AG08395 (cell line): ENCODE measurements around the gene SLC35B2.

Experiments
- DNase-seq: peaks from one replicate; pipeline ENCODE4 v3.0.0; 2012; ENCODE audit warnings: mixed read lengths, low spot score

SLC35B2 gene

DNA sequence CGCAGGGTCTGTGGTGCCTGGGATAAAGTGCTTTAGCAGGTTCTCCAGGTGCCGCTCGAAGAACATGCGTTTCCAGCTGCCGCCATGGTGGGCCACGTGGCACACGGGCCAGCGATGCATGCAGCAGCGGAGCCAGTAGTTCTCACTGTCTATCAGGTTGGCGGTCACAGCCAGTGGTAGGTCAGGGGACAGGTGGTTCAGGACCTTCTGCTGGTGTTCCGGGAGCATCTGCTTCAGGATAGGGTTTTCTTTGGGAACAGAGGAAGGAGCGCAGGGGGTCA, 28.9 kb upstream of the SLC35B2 start:
- DNase-seq: no peak

DNA sequence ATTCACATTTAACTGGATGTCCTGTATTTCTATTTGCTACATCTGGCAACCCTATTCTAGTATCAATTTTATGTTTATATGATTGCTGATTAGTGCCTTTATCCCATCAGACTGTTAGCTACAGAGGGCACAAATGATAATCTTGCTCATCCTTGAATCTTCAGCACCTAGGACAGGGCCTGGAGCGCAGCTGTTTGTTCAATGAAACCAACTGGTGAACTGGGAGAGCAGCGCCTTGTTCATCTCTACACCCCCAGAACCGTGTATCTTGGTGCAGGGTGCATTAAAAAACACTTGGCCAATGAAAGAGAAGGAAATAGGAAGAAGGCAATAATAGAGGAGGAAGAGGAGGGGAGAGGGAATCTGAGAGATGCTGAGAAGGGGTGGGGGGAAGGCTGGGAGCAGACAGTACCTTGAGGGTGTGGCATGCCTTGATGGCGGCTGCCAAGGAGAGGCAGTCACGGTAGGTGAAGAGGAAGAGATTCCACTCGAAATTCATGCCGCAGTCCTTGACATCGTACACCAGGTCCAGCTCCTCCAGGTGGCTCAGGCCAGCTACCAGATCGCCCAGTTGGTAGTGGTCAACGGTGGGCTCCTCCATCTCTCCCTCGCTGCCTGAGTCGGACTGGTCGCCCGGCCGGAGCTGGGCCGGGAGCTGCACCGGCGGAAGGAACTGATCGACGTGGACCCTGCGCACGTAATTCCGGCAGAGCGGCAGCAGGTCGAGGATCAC, 28.4 kb upstream of the SLC35B2 start:
- DNase-seq: peak; percentile 22

DNA sequence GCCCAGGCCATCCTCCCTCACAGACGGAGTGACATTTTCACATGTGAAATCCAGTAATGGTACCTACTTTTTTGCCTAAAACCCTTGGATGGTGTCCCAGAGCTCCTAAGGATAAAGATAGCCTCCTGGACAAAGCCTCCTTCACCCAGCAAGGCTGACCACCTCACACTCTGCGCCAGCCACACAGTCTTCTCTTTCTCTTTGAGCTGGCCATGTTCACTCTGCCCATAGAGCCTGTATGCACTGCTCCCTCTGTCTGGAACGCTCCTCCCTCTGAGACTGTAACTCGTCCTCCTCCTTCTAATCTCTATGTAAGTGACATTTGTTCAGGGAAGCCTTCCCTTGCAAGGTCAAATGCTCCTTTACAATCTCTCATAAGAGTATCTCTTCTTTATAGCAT, 27.5 kb upstream of the SLC35B2 start:
- DNase-seq: no peak

DNA sequence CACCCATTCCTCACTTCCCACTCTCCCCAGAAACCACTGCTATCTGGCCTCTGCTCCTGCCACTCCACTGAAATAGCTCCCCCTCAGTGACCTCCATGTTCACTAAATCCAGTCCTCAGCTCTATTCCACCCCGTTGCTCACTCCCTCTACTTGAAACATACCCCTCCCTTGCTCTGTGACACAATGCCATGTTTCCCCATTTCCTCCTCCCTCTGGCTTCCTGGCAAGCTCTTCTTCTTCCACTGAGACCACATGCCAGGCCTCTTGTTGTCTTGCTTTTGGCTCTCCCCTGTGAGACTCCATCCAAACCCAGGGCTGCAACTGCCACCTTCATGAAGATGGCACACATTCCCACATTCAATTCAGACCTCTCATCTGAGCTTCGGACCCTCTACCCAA, 26.8 kb upstream of the SLC35B2 start:
- DNase-seq: no peak

DNA sequence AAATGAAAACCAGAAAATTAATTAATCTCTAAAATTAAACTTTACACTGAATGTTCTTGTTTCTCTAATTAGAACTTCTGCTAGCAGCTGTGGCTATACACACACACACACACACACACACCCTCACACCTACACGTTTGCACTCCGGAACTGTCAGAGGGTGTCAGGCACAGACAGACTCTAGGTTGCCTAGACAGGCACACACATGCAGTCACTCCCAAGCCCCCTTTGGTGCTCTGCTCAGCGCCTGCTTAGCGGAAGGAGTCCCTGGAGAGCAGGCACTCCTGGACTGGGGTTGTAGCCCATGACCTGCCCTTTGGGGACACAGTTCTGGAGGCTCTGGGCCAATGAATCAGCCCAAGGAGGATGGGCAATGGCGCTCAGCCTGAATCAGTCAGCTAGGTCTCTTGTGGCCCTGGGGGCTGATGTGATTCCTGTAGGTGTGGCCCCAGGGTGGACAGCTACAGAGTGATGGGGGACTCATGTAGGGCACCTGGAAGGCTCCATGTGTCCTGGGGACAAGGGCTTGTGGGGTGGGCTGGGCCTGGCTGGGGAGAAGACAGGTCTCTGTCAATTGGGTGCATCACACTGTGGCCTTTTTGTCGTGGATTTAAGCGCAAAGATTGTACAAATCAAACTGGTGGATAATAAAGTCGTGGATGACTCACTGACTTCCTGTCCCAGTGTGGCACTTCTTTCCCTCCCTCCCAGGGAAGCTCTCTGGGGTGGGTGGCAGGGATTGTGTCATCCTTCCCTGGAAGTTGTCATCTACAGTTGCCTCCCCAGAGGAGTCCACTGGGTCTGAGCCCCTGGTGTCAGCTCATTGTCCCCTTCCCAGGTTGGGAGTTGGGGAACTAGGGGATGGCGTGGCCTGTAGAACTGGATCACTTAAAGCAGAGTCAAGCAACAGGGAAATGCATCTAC, 21.7 kb upstream of the SLC35B2 start:
- DNase-seq: peak; percentile 14

DNA sequence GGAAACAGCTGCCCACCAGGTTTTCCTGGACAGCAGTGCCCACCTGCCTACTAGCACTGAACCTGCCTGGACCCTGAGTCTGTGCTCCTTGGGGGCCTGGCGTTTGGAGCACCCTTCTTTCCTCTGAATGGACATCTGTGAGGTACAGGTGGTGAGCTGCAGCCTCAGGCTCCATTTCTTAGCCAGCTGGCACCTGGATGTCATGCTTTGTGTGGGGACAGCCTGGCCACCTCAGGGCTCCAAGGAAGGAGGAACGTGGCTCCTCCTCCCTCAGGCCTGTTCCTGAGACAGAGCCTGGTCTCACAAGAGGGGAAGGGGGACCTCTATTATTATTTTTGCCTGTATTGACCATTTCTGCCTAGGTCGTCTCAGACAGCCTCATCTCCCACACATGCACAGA, 21.0 kb upstream of the SLC35B2 start:
- no peak for DNase-seq

DNA sequence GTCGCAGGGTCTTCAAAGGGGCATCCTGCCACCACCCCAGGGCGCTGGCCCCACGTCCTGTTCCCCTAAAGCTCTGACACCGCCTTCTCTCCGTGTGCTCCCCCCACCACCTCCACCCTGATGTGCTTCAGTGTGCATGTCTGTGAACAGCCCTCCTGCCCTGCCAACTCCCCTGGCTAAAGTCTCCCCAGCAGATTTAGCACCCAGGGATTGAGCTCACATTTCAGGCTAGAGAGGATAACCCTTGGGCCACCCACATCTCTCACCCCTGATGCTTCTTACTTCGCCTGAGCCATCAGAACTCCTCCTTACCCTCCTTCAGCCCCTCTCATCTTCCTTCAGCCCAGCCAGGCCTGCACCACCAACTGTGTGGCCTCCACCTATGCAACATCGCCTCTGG, 20.4 kb upstream of the SLC35B2 start:
- DNase-seq: no peak

DNA sequence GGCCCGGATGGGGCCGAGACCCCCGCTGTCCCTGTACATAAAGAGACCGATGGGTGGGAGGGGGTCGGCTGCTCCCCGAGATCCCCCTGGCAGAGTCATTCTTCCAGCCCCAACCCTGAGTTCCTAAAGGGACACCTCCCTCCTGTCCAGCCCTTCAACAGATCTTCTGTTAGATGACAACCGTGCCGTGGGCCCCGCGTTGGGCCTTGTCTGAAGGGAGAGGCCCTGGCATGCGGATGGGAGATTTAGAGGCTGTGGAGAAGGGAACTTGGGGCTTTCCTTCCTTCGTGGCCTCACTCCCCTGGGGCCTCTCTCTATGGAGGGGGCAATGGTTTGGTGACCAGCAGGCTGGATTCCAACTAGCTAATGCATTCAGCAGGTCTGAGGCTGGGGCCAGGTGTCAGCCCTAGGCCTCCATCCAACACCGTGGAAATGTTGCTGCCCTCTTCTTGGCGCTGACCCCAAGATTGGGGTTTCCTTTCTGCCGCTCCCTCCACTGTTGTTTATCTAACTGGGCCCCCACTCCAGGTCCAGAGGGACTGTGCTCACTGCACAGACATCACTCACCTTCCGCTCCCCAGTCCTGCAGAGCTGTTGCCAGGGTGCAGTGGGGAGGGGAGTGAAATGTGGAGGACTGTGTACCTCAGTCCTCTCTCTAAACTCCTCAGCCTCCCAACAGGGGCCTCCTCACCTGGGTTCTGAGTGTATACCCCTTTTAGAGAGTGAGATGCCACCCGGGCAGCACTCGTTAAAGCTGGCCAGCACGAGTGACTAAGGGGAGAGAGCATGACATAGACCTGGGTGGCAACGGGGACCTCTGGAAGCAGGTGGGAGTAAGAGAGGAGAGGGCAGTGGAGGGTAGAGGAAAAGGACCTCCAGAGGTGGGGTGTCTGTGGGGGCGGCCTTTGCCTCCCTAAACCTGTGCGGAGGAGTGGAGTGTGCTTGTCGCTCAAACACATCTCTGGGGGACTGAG, 19.6 kb upstream of the SLC35B2 start:
- no peak for DNase-seq

DNA sequence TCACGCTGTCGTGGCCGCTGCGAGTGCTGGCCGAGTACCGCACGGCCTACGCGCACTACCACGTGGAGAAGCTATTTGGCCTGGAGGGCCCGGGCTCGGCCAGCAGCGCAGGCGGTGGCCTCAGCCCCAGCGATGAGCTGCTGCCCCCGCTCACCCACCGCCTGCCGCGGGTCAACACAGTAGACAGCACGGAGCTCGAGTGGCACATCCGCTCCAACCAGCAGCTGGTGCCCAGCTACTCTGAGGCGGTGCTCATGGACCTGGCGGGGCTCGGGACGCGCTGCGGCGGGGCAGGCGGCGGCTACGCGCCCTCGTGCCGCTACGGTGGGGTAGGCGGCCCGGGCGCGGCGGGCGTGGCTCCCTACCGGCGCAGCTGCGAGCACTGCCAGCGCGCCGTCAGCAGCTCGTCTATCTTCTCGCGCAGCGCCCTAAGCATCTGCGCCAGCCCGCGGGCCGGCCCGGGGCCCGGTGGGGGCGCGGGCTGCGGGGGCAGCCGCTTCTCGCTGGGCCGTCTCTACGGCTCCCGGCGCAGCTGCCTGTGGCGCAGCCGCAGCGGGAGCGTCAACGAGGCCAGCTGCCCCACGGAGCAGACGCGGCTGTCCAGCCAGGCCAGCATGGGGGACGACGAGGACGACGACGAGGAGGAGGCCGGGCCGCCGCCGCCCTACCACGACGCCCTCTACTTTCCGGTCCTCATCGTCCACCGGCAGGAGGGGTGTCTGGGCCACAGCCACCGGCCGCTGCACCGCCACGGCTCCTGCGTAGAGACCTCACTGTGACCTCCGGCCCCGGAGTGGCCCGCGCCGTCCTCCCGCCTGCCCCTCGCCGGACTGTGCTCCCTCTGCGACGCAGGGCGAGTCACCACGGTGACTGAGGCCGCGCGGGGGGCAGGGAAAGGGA, 18.7 kb upstream of the SLC35B2 start:
- peak; percentile 22 for DNase-seq

DNA sequence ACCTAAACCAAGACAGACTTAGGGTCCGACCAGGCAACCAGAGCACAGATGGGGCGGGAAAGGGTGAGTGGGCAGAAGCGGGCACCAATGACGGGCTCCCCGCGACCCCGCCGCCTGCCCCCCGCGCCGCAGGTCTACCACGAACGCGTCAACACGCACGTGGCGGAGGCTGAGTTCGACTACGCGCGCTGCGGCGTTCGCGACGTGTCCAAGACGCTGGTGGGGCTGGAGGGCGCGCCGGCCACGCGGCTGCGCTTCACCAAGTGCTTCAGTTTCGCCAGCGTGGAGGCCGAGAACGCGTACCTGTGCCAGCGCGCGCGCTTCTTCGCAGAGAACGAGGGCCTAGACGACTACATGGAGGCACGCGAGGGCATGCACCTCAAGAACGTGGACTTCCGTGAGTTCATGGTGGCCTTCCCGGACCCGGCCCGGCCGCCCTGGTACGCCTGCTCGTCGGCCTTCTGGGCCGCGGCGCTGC, 18.0 kb upstream of the SLC35B2 start:
- no peak for DNase-seq

DNA sequence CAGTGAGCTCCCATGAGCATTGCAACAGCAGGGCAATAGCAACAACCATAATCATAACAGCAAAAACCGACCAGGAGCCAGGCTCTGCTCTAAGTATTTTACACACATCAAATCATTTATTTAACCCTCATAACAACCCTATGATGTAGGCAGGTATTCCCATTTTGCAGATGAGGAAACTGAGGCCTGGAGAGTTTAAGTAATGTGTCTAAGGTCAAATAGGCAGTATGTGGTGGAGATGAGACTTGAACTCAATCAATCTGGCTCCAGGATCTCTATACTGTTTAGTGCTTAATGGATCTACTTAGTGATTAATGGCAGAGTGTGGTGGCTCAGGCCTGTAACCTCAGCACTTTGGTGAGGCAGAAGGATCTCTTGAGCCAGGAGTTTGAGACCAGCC, 16.3 kb upstream of the SLC35B2 start:
- DNase-seq: no peak

DNA sequence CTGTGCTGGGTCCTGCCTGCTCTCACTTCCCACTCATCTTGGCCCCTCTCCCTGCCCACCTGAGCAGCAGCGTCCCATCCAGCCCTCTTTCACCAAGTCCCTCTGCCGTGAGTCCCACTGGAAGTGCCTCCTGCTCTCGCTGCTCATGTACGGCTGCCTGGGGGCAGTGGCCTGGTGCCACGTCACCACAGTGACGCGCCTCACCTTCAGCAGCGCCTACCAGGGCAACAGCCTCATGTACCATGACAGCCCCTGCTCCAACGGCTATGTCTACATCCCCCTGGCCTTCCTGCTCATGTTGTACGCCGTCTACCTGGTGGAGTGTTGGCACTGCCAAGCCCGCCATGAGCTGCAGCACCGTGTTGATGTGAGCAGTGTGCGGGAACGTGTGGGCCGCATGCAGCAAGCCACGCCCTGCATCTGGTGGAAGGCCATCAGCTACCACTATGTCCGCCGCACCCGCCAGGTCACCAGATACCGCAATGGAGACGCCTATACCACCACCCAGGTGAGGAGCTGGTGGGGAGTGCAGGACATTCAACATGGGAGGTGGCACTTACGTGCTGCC, 15.8 kb upstream of the SLC35B2 start:
- DNase-seq: no peak

DNA sequence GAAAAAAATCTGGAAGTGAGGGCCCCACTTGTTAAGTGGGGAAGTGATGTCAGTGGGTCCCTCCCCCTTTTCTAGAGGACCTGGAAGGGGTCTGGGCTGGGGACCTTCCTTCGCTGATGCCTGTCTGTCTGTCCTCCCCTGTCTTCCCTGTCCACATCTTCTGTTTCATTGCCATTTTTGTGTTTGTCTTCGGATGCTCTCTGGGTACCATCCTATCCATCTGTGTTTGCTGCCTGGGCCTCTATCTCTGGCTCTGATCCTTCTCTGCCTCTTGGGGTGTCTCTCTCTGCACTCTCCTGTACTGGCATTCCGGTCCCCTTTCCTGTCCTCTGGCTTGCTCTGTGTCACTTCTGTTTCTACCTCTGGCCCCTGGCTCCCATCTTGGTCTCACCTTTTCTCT, 15.2 kb upstream of the SLC35B2 start:
- no peak for DNase-seq

DNA sequence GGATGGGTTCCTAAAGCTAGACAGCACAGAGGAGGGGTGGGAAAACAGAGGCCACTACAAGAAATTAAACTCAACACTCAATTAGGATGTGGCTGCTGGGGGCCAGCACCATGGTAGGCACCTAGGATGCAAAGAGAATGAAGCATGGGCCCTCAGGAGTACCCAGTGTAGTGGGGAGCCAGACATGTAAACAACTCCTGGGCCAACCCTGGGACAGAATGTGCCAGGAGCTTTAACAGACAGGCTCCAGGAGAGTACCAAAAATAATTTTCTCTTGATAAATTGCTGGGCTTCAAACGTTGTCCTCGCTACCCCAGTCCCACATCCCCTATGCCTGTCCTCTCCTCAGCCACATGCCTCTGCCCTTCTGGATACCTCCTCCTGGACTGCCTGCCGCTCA, 14.6 kb upstream of the SLC35B2 start:
- DNase-seq: no peak

DNA sequence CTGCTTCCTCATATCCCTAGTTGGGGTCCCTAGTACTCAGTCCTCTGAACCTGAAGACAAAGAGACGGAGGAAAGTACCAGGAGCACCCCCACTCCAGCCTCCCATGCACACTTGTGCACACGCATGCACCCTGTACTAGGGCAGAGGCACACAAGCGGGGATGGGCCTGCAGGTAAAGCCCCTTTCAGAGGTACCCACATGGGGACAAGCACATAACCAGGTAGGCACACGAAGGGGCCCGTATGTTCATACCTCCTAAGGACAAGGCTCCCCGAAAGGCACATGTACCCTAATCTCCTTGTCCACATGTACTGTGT, 14.0 kb upstream of the SLC35B2 start:
- DNase-seq: no peak

DNA sequence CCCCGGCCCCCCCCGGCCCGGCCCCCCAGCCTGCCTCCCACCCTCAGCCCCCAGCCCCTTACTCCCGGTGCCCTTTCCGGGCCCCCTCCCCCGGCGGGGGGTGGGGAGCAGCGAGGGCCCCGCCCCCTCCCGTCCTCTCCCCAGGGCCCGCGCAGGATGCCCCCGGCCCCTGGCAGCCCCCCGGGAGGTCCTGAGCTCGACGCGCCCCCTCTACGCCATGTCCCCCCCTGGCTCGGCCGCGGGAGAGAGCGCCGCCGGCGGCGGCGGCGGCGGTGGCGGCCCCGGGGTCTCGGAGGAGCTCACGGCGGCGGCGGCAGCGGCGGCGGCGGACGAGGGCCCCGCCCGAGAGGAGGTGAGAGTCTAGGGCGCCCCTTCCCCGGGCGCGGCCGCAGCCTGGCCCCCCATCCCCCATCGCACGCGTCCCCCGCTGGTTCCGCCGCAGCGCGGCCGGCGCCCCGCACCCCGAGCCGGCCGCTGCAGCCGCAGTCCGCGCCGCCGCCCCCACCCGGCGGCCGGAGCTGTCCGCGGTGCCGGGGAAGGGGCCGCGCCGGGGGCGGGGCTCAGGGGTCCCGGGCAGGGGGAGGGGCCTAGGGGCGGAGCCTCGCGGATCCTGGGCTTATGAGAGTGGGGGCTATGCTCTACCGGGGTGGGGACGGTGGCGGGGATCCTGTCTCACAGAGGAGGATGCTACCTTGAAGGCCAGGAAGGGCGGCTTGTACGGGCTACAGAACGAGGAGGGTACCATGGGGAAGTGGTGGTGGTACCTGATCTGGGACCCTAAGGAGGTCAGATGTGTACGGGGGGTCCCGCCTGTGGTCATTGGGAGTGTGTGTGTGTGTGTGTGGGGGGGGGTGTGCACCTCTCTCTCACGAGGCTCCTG, 13.4 kb upstream of the SLC35B2 start:
- no peak for DNase-seq

DNA sequence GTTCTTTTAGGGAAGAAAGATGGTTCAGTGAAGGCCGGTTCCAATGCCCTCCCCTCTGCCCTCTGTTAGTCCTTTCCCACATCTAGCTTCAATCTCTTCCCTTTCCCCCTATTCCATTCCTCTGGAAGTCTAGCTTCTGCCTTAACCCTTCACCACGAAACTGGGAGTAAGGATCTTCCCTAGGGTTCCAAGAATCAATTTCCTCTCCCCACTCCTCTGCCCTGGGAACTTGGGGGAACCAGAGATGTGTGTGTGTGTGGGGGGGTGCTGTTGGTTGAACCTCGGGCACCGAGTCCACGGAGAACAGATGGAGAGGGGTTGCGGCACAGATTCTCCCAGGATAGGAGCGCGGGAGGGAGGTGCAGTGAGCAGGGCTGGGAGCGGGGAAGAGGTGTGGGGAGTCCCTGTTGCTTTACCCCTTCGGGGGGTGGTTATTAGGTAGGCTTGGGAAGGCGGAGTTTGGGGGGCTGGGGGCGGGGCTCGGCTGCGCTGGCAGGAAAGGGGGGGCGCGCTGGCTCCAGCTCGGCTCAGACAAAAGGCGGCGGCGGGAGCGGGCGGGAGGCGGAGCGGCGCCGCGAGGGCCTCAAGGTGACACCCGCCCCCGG, 12.7 kb upstream of the SLC35B2 start, which contains the start of gene TMEM151B:
Gene TMEM151B, plus strand, starts transcription at position 530 of the 605 bp plus-strand sequence. CDS start 293 bp downstream, outside the sequence.
- no peak for DNase-seq

DNA sequence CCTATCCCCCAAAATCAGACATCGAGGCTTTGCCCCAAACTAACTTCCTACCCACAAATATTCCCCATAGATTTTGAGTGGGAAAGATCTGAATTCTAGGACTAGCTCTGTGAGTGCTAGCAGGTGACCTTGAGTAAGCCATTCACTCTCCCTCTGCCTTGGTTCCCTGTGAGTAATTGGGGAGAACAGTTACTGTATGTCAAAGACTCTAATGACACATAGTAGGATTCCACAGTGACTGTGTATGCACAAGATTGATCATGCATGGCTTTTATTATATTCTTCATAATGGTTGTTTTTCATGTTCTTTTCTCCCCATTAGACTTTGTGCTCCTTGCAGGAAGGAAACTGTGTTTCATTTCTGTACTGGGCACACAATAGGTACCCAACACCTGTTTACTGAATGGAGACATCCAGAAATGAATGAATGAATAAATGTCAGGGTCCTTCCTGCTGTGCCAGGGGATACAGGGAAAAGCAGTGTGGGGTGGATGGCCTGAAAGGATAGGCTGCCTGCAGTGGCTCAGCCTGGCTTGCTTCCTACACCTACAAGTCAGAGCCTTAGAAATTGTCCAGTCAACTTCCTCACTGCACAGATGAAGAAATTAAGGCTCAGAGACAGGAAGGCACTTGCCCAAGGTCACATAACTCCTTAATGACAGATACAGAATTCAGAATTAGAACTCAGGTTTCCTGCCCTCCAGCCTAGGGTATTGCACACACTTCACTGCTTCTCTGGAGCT, 12.0 kb upstream of the SLC35B2 start:
- no peak for DNase-seq
